Brain microvascular endothelial cell (primary cell): ENCODE measurements around the gene RNF149.
"Not testable (repeated sequence)": the region's sequence is repeated elsewhere in the genome, so short reads cannot be mapped to it uniquely, and the experiment has no call there.

Experiments used
- DNase-seq: peaks from one replicate; pipeline ENCODE4 v3.0.0-alpha.2; 2020
- H3K27ac ChIP-seq: fragments of 250-450 bp; sonication (Bioruptor Pico); 2 replicates; pipeline ENCODE4 v1.5.1; 2020; ENCODE audit warnings: mild to moderate bottlenecking, moderate library complexity
- H3K27me3 ChIP-seq: fragments of 250-450 bp; sonication (Bioruptor Pico); replicated peaks from 2 replicates; pipeline ENCODE4 v1.5.1; 2020; ENCODE audit warnings: mild to moderate bottlenecking
- H3K36me3 ChIP-seq: fragments of 250-450 bp; sonication (Bioruptor Pico); replicated peaks from 2 replicates; pipeline ENCODE4 v1.5.1; 2020; ENCODE audit warnings: mild to moderate bottlenecking
- H3K4me3 ChIP-seq: 2 replicates; pipeline ENCODE4 v1.5.1; 2011; ENCODE audit warnings: low read depth, mild to moderate bottlenecking, control low read depth, low read length, moderate library complexity
- CTCF ChIP-seq: IDR thresholded peaks from 2 replicates; pipeline ENCODE4 v1.5.1; 2011; ENCODE audit warnings: low read depth, mild to moderate bottlenecking, moderate library complexity, low read length, control low read depth, inconsistent platforms; ENCODE audit errors: missing control alignments
- in situ Hi-C: cut with HindIII; loops from 2 replicates; pipeline ENCODE4 v1.10.0; 2017; ENCODE audit warnings: low sequenced_read_pairs, low pct_ligation_motif_present

Gene RNF149

GRCh38 chr2:101354420-101355311, 46.2 kb upstream of the RNF149 start:
- no peak for TF ChIP-seq CTCF
- in situ Hi-C loops: no loop called here
- DNase-seq: no peak
- Histone ChIP-seq H3K4me3 (no peak overlapping the region), H3K36me3 (no peaks in the 10 kb centered on the region), H3K27ac (no peak overlapping the region), H3K27me3 (no peaks in the 10 kb centered on the region)

GRCh38 chr2:101352631-101353030, 44.1 kb upstream of the RNF149 start:
- H3K27ac ChIP-seq, H3K4me3 ChIP-seq, DNase-seq, H3K36me3 ChIP-seq, H3K27me3 ChIP-seq, in situ Hi-C loops: not testable (repeated sequence)

- H3K27me3 ChIP-seq: no peaks in the 10 kb centered on the region
- no peak overlapping the region for H3K4me3 ChIP-seq
- H3K36me3 ChIP-seq: no peaks in the 10 kb centered on the region
- no peak overlapping the region for H3K27ac ChIP-seq
- no peak for DNase-seq
- in situ Hi-C loops: no loop called here
- no peak for TF ChIP-seq CTCF
These were observed 42.7 kb upstream of the RNF149 start for GRCh38 chr2:101351207-101351606.

- no peak overlapping the region for H3K27ac ChIP-seq
- H3K4me3 ChIP-seq: no peak overlapping the region
- DNase-seq: peak; percentile 71
- TF ChIP-seq CTCF: peak; percentile 76
- in situ Hi-C loops: no loop called here
- no peaks in the 10 kb centered on the region for H3K36me3 ChIP-seq
- no peaks in the 10 kb centered on the region for H3K27me3 ChIP-seq
These were observed 41.6 kb upstream of the RNF149 start for GRCh38 chr2:101349893-101350662.

GRCh38 chr2:101348883-101349282, 40.4 kb upstream of the RNF149 start:
- no peak overlapping the region for H3K4me3 ChIP-seq
- no peak overlapping the region for H3K27ac ChIP-seq
- no peaks in the 10 kb centered on the region for H3K27me3 ChIP-seq
- in situ Hi-C loops: no loop called here
- TF ChIP-seq CTCF: no peak
- DNase-seq: no peak
- H3K36me3 ChIP-seq: no peaks in the 10 kb centered on the region

GRCh38 chr2:101346909-101347308, 38.4 kb upstream of the RNF149 start:
- Histone ChIP-seq H3K4me3 (no peak overlapping the region), H3K27me3 (no peaks in the 10 kb centered on the region), H3K36me3 (no peaks in the 10 kb centered on the region), H3K27ac (no peak overlapping the region)
- in situ Hi-C loops: no loop called here
- DNase-seq: no peak
- TF ChIP-seq CTCF: no peak
